Measurements from ENCODE around the gene DNAAF1.

- TF ChIP-seq POLR2A (IDR thresholded peaks at IDR 0.05) = no peak
- TF ChIP-seq CTCF (IDR thresholded peaks at IDR 0.05) = no peak
- no peak for TF ChIP-seq POLR2AphosphoS5 (IDR thresholded peaks at IDR 0.05)
Measured at GRCh38 chr16:84109598-84110335, 35.3 kb upstream of the DNAAF1 start.
